ENCODE results near the gene DMRT2.

- TF ChIP-seq, protein P1, sequence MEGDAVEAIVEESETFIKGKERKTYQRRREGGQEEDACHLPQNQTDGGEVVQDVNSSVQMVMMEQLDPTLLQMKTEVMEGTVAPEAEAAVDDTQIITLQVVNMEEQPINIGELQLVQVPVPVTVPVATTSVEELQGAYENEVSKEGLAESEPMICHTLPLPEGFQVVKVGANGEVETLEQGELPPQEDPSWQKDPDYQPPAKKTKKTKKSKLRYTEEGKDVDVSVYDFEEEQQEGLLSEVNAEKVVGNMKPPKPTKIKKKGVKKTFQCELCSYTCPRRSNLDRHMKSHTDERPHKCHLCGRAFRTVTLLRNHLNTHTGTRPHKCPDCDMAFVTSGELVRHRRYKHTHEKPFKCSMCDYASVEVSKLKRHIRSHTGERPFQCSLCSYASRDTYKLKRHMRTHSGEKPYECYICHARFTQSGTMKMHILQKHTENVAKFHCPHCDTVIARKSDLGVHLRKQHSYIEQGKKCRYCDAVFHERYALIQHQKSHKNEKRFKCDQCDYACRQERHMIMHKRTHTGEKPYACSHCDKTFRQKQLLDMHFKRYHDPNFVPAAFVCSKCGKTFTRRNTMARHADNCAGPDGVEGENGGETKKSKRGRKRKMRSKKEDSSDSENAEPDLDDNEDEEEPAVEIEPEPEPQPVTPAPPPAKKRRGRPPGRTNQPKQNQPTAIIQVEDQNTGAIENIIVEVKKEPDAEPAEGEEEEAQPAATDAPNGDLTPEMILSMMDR (conservative IDR thresholded peaks at IDR 0.05): peak; percentile 78
- no peak for TF ChIP-seq ZFX (IDR thresholded peaks at IDR 0.05)
Observed at GRCh38 chr9:1018121-1018520, 32.0 kb upstream of the DMRT2 start.
